ENCODE measurements around the gene OLR1.

GRCh38 chr12:10169104-10169503, 2.8 kb downstream of the OLR1 start:
- no peak for TF ChIP-seq CTCF (IDR thresholded peaks at IDR 0.05; ENCODE audit: low read depth, low read length)
- TF ChIP-seq EZH2phosphoT487 (IDR thresholded peaks at IDR 0.05; ENCODE audit: low read depth), result no peak
